HepG2 (cell line): ENCODE data around the gene RABGAP1L. TPM values are rescaled to one million over a fixed set of nuclear protein-coding genes. Genes with fewer than 3 reads are reported as not detected.

Source experiments
- ATM ChIP-seq: fragments of 450-650 bp; IDR thresholded peaks from 2 replicates; pipeline ENCODE4 v1.7.1; 2017; ENCODE audit warnings: mild to moderate bottlenecking, borderline replicate concordance
- CEBPZ ChIP-seq: IDR thresholded peaks from 2 replicates; pipeline ENCODE4 v1.6.1; 2012; ENCODE audit warnings: low read length, improper control_type of control experiment
- EP300 ChIP-seq, 3 experiments: sonication (generic) in 1 of 3; formaldehyde crosslinking in 1 of 3; IDR thresholded peaks; 2 replicates each; pipeline versions ENCODE4 v1.5.1 to v1.6.1; 2011 to 2020; ENCODE audit warnings: low read depth in 2 of 3, low read length in 2 of 3, borderline replicate concordance in 1 of 3, improper control_type of control experiment in 1 of 3, mild to moderate bottlenecking in 1 of 3, missing genetic modification reagents in 1 of 3, moderate library complexity in 1 of 3
- FUBP1 ChIP-seq: sonication (generic); formaldehyde crosslinking; IDR thresholded peaks from 2 replicates; pipeline ENCODE4 v1.5.1; 2020; ENCODE audit warnings: missing genetic modification reagents, mild to moderate bottlenecking, borderline replicate concordance
- HNF4G ChIP-seq, 2 experiments: sonication (generic) in 1 of 2; formaldehyde crosslinking in 1 of 2; IDR thresholded peaks; 2 replicates each; pipeline versions ENCODE4 v1.4.0 to v1.6.1; 2011 to 2020; ENCODE audit warnings: borderline replicate concordance in 2 of 2, low read depth in 2 of 2, mild to moderate bottlenecking in 2 of 2, low read length in 1 of 2, missing genetic modification reagents in 1 of 2, moderate library complexity in 1 of 2
- IRF9 ChIP-seq: sonication (generic); formaldehyde crosslinking; IDR thresholded peaks from 2 replicates; pipeline ENCODE4 v1.8.0; 2022; ENCODE audit warnings: missing genetic modification reagents, mild to moderate bottlenecking, borderline replicate concordance
- PHB2 ChIP-seq: fragments of 450-650 bp; IDR thresholded peaks from 2 replicates; pipeline ENCODE4 v1.6.1; 2018; ENCODE audit not compliant: partially characterized antibody
- SSRP1 ChIP-seq: IDR thresholded peaks from 2 replicates; pipeline ENCODE4 v1.6.1; 2016; ENCODE audit warnings: control low read depth
- ZNF251 ChIP-seq: sonication (generic); formaldehyde crosslinking; IDR thresholded peaks from 2 replicates; pipeline ENCODE4 v1.9.0; 2021; ENCODE audit warnings: mild to moderate bottlenecking, missing genetic modification reagents
- ZNF317 ChIP-seq: sonication (generic); formaldehyde crosslinking; IDR thresholded peaks from 2 replicates; pipeline ENCODE4 v1.5.0; 2020; ENCODE audit warnings: mild to moderate bottlenecking, missing genetic modification reagents
- ZNF737 ChIP-seq: sonication (generic); formaldehyde crosslinking; IDR thresholded peaks from 2 replicates; pipeline ENCODE4 v1.5.0; 2020; ENCODE audit warnings: missing genetic modification reagents, mild to moderate bottlenecking, borderline replicate concordance
- ZNF775 ChIP-seq: sonication (generic); formaldehyde crosslinking; IDR thresholded peaks from 2 replicates; pipeline ENCODE4 v1.4.0; 2020; ENCODE audit warnings: missing genetic modification reagents, mild to moderate bottlenecking, moderate library complexity, borderline replicate concordance
- ZNF839 ChIP-seq: sonication (generic); formaldehyde crosslinking; IDR thresholded peaks from 2 replicates; pipeline ENCODE4 v1.4.0; 2020; ENCODE audit warnings: missing genetic modification reagents, mild to moderate bottlenecking, borderline replicate concordance
- polyA plus RNA-seq, 8 experiments: library from polyadenylated mRNA; depleted of rRNA in 3 of 8; stranded (reverse) in 7 of 8; unstranded in 1 of 8; fragments of >200 nt; fragmentation: Illumina TruSeq in 4 of 8; extraction: Trizol in 4 of 8; gene quantifications; 2 replicates each; pipeline versions ENCODE4 v1.2.1 to v1.2.3, GENCODE V29; 2011 to 2016; ENCODE audit warnings: low read depth in 4 of 8, missing spikeins in 1 of 8, mixed read lengths in 1 of 8; ENCODE audit not compliant: insufficient read depth in 1 of 8
- total RNA-seq, 5 experiments: library from RNA; depleted of rRNA; stranded (reverse); fragments of >200 nt; fragmentation: Illumina TruSeq; extraction: Trizol; gene quantifications; 2 replicates each; pipeline ENCODE4 v1.2.3, GENCODE V29; 2016; ENCODE audit warnings: low read depth in 1 of 5
- TF ChIP-seq, protein P1 (sequence below): sonication (generic); formaldehyde crosslinking; IDR thresholded peaks from 2 replicates; pipeline ENCODE4 v1.4.0; 2020; ENCODE audit warnings: missing genetic modification reagents, borderline replicate concordance
- TF ChIP-seq, protein P2 (sequence below): sonication (generic); formaldehyde crosslinking; IDR thresholded peaks from 2 replicates; pipeline ENCODE4 v1.4.0; 2020; ENCODE audit warnings: missing genetic modification reagents, mild to moderate bottlenecking, borderline replicate concordance

RABGAP1L gene
- total and polyA plus RNA-seq, 2 of the 13 experiments (the other 11 are each of a cell fraction or from before 2014, with no cell fraction given): 7.9 to 22.6 TPM

DNA sequence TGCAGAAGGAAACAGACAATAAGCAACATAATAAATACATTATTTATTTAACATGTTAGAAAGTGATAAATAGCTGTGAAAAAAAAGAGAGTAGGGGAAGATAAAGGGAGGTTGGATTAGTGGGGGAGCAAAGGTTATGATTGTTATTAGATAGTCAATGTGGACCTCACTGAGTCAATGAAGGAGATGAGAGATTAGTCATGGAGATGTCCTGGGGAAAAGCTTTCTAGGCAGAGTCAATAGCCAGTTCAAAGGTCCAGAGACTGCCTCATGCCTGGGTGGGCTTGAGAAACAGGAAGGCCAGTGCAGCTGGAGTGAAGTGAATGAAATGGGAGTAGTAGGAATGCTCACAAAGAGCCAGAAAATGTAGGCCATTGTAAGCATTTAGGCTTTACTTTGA, 653.3 kb downstream of the RABGAP1L start (continued):
- TF ChIP-seq, protein P1, sequence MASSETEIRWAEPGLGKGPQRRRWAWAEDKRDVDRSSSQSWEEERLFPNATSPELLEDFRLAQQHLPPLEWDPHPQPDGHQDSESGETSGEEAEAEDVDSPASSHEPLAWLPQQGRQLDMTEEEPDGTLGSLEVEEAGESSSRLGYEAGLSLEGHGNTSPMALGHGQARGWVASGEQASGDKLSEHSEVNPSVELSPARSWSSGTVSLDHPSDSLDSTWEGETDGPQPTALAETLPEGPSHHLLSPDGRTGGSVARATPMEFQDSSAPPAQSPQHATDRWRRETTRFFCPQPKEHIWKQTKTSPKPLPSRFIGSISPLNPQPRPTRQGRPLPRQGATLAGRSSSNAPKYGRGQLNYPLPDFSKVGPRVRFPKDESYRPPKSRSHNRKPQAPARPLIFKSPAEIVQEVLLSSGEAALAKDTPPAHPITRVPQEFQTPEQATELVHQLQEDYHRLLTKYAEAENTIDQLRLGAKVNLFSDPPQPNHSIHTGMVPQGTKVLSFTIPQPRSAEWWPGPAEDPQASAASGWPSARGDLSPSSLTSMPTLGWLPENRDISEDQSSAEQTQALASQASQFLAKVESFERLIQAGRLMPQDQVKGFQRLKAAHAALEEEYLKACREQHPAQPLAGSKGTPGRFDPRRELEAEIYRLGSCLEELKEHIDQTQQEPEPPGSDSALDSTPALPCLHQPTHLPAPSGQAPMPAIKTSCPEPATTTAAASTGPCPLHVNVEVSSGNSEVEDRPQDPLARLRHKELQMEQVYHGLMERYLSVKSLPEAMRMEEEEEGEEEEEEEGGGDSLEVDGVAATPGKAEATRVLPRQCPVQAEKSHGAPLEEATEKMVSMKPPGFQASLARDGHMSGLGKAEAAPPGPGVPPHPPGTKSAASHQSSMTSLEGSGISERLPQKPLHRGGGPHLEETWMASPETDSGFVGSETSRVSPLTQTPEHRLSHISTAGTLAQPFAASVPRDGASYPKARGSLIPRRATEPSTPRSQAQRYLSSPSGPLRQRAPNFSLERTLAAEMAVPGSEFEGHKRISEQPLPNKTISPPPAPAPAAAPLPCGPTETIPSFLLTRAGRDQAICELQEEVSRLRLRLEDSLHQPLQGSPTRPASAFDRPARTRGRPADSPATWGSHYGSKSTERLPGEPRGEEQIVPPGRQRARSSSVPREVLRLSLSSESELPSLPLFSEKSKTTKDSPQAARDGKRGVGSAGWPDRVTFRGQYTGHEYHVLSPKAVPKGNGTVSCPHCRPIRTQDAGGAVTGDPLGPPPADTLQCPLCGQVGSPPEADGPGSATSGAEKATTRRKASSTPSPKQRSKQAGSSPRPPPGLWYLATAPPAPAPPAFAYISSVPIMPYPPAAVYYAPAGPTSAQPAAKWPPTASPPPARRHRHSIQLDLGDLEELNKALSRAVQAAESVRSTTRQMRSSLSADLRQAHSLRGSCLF: no peak
- TF ChIP-seq ZNF737 (CRISPR knock-in tag) (no peak), ZNF775 (CRISPR knock-in tag) (no peak), ZNF317 (CRISPR knock-in tag) (0 out of 2 replicates have a peak, but pooled peaks have one; percentile 36), CEBPZ (no peak), ZNF251 (CRISPR knock-in tag) (no peak), EP300 (IDR thresholded peaks at IDR 0.05; ENCODE audit: low read depth in 2 of 2, low read length in 2 of 2) (peak; percentile 70 to 93), EP300 (CRISPR knock-in tag; IDR thresholded peaks at IDR 0.05; ENCODE audit: borderline replicate concordance) (peak; percentile 81), IRF9 (CRISPR knock-in tag) (no peak), FUBP1 (CRISPR knock-in tag) (no peak), ATM (no peak), PHB2 (no peak), HNF4G (IDR thresholded peaks at IDR 0.05; ENCODE audit: borderline replicate concordance, low read depth, low read length) (peak; percentile 98), HNF4G (CRISPR knock-in tag; IDR thresholded peaks at IDR 0.05; ENCODE audit: borderline replicate concordance, low read depth) (peak; percentile 91; the same call in 1 of the 2 replicates), ZNF839 (CRISPR knock-in tag) (no peak), SSRP1 (CRISPR knock-in tag) (peak; percentile 80; the same call in 1 of the 2 replicates)
- TF ChIP-seq, protein P2, sequence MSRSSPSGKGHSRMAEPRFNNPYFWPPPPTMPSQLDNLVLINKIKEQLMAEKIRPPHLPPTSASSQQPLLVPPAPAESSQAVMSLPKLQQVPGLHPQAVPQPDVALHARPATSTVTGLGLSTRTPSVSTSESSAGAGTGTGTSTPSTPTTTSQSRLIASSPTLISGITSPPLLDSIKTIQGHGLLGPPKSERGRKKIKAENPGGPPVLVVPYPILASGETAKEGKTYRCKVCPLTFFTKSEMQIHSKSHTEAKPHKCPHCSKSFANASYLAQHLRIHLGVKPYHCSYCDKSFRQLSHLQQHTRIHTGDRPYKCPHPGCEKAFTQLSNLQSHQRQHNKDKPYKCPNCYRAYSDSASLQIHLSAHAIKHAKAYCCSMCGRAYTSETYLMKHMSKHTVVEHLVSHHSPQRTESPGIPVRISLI (CRISPR knock-in tag): peak; percentile 87; the same call in 1 of the 2 replicates
